Measurements from ENCODE around the gene SUCO.

Gene SUCO

DNA sequence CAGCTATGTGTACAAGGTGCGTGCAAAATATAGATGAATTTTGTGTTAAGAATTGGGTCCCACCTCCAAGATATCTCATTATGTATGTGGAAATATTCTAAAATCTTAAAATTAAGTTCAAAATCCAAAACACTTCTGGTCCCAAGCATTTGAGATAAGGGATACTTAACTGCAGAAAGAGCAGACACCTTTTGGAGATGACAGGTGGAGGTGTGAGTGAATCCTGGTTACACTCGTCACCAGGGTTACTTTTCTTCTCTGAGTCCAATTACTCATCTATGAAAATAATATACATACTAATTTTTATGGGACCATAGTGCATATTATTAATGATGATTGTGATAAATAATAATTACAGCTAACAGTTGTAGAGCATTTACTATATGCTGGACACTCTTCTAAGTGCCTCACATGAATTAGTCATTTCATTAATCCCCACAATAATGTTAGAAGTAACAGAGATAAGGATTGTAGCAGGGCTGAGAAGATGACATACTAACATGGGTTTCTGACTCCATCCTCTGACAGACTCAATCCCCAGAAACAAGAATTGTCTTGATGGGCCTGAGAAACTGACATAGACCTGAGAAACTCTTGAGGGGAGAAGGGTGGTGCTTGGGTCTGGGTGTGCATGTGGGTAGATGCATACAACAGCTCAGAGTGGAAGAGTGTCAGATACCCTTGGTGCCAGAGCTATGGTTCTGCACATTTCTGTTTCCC lies 117.7 kb downstream of the SUCO start:
- no peak for DNase-seq (ENCODE audit: low read depth)

DNA sequence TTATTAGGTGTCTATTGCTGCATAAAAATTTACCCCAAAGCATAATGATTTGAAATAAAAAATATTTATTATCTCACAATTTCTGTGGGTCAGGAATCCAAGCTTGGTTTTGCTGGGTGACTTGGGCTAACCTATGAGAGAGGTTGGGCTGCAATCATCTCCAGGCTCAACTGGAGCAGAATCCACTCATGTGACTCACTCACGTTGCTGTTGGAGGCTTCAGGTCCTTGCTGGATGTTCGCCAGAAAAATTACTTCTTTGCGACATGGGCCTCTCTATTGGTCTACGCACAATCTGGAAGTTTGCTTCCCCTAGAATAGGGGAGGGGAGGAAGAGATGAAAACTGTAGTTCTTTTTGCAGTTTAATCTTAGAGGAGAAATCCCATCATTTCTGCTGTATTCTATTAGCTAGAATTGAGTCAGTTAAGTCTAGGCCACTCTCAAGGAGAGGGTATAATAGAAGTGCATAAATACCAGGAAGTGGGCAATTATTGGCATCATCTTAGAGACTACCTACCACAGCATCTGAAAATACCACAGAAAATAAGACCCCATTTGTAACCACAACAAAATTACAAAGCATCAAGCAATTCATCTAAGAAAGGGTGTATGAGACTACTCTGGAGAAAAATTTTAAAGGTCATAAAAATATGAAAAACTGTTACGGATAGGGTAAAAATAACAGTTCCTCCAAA lies 120.2 kb downstream of the SUCO start:
- DNase-seq (ENCODE audit: low read depth): no peak

DNA sequence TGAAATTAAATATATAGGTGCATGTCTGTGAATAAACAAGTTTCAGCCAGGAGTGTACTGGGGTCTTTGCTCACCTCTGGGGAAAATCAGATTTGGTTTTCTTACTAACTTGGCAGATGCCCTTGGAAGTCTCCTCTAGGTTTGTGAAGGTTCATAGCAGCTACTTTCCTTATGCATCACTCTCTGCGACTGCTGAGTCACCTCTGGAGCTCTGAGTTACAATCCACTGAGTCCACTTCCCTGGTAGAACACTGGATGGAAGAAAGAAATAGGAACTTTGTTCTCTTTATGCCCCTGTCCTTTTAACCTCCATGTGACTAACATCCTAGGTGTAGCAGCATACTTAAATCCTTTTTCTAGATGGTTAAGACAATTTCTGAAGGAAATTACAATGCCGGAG lies 121.6 kb downstream of the SUCO start:
- no peak for DNase-seq (ENCODE audit: low read depth)

DNA sequence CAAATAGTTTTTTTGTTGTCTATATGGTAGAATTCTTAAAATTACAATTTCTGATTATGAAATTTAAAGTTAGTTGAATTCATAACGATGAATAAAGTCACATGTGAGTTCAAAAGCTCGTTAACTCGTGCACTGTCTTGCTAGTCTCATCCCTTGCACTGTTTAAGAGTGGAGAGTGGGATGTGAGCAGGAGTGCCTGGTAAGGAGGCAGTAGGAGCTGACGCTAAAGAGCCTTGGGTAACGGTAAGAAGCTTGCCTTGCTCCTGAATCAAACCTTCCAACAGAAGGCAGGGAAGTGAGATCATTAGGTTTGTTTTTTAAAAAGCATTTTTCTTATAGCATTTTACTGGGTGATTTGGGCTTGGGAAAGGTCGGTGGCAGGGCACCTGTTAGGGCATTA lies 123.6 kb downstream of the SUCO start:
- no peak for DNase-seq (ENCODE audit: low read depth)

DNA sequence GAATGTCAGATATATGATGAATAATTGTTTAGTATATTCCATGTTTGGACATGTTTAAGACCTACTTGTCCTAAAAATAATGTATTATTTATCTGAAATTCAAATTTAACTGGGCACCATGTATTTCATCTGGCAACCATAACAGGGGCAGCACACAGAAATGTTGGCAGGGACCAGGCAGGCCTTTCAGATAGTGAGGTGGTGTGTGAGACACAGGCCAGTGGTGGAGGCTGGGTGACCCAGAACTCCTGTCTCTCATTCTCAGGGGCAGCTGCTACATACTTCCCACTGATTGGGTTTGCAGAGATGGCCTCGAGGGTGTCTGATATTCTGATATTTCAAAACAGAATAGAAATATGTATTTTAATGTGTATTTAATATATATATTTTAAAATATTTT lies 124.6 kb downstream of the SUCO start:
- DNase-seq (ENCODE audit: low read depth): no peak

DNA sequence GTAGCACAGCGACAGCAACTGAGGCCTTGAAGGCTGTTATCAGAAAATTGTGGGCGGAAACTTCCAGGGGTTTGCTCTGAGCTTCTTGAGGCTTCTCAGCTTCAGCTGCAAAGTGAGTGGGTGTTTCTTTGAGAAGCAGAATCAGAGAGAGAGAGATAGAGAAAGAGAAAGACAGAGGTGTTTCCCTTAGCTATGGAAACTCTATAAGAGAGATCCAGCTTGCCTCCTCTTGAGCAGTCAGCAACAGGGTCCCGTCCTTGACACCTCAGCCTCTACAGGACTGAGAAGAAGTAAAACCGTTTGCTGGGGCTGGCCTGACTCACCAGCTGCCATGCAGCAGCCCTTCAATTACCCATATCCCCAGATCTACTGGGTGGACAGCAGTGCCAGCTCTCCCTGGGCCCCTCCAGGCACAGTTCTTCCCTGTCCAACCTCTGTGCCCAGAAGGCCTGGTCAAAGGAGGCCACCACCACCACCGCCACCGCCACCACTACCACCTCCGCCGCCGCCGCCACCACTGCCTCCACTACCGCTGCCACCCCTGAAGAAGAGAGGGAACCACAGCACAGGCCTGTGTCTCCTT lies 126.0 kb downstream of the SUCO start, which contains the start of gene FASLG:
FASLG (plus strand) TSS at position 233 of the 583 bp plus-strand sequence; CDS start at position 332, 99 bp downstream.
- DNase-seq (ENCODE audit: low read depth): peak; percentile 32

DNA sequence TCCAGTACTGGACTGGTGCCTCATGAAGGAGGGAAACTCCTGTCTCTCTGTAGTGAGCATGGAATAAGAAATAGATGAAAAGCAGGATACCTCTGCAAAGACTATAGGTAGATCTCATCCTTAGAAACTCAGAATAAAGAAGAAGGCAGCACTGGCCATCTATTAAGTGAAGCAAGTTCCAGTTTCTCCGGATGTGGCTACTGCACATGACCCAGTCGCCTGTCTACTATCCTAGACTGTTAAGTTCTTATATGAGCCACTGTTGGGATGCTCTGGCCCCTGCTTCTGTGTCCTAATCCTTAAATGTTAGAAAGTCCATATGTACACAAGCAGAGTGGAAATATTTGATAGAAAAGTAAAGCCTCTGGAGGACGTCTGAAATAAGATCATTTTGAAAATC lies 128.2 kb downstream of the SUCO start:
- no peak for DNase-seq (ENCODE audit: low read depth)

All from stimulated activated CD8-positive, alpha-beta memory T cell treated with anti-CD3 and anti-CD28 coated beads, Interleukin-7, amount 100 ng/mL, for 24 hours (primary cell).